Left ventricle myocardium inferior (tissue), 1 donor: ENCODE data around the gene KRT28. TPM values are rescaled to one million over a fixed set of nuclear protein-coding genes. Genes with fewer than 3 reads are reported as not detected.

Experiments
- DNase-seq: peaks from one replicate; pipeline ENCODE4 v3.0.0-alpha.2; 2020
- H3K27ac ChIP-seq: fragments of 200-600 bp; replicated peaks from 2 replicates; pipeline ENCODE4 v1.8.0; 2021
- H3K27me3 ChIP-seq: fragments of 200-600 bp; 2 replicates; pipeline ENCODE4 v1.8.0; 2021; ENCODE audit warnings: low read depth
- H3K36me3 ChIP-seq: fragments of 200-600 bp; 2 replicates; pipeline ENCODE4 v1.8.0; 2021
- H3K4me1 ChIP-seq: fragments of 200-600 bp; 2 replicates; pipeline ENCODE4 v1.8.0; 2021
- H3K4me3 ChIP-seq: fragments of 200-600 bp; 2 replicates; pipeline ENCODE4 v1.8.0; 2021; ENCODE audit warnings: mild to moderate bottlenecking, moderate library complexity
- H3K9me3 ChIP-seq: fragments of 200-600 bp; replicated peaks from 2 replicates; pipeline ENCODE4 v1.8.0; 2021
- CTCF ChIP-seq: fragments of 200-600 bp; IDR thresholded peaks from 2 replicates; pipeline ENCODE4 v1.8.0; 2021; ENCODE audit warnings: antibody characterized with exemption, mild to moderate bottlenecking, borderline replicate concordance
- intact Hi-C: fragments of 100-400 bp; cut with micrococcal nuclease; formaldehyde crosslinking; loops from one replicate; pipeline ENCODE4 v1.11.0; 2022
- total RNA-seq: library from RNA; stranded (reverse); fragmentation: NEBNext Ultra II Directional; extraction: Animal tissue kit (Norgen Biotek cat#: 25700); gene quantifications from one replicate; pipeline ENCODE4 v1.2.1, GENCODE V29; 2021
- donor health status: DM: no; HTN: yes; CAD: no; lungs with severe emphysema.

The KRT28 gene
- total RNA-seq, 1 donor from 2014 or later = not detected

GRCh38 chr17:40763752-40764151 is 36.0 kb downstream of the KRT28 start:
- H3K27me3 ChIP-seq = peaks cover 16% of the 10 kb centered on the region
- no peak overlapping the region for H3K4me3 ChIP-seq
- peaks cover 59% of the 10 kb centered on the region for H3K9me3 ChIP-seq
- no peak for TF ChIP-seq CTCF
- H3K36me3 ChIP-seq = no peaks in the 10 kb centered on the region
- H3K4me1 ChIP-seq = no peaks in the 10 kb centered on the region
- intact Hi-C loops = no loop called here
- no peak for DNase-seq
- H3K27ac ChIP-seq = no peak overlapping the region

- no peak for DNase-seq
- Histone ChIP-seq H3K36me3 (no peaks in the 10 kb centered on the region), H3K4me3 (no peak overlapping the region), H3K4me1 (no peaks in the 10 kb centered on the region), H3K27me3 (peaks cover 23% of the 10 kb centered on the region), H3K27ac (no peak overlapping the region), H3K9me3 (peaks cover 81% of the 10 kb centered on the region)
- intact Hi-C loops = no loop called here
- no peak for TF ChIP-seq CTCF
Observed at GRCh38 chr17:40760105-40761016, 39.4 kb downstream of the KRT28 start.

GRCh38 chr17:40755231-40755630 is 44.5 kb downstream of the KRT28 start, which contains the start of gene KRT25:
Gene KRT25, minus strand, starts transcription at chr17:40755331. Its CDS starts 60 bp downstream, at chr17:40755271.
- Histone ChIP-seq H3K27me3 (peaks cover 35% of the 10 kb centered on the region), H3K27ac (no peak within 1 kb of the TSS), H3K9me3 (peaks cover 36% of the 10 kb centered on the region), H3K4me3 (no peak within 1 kb of the TSS), H3K36me3 (no peaks in the 10 kb centered on the region), H3K4me1 (no peaks in the 10 kb centered on the region)
- no peak for TF ChIP-seq CTCF
- intact Hi-C loops = no loop called here
- no peak for DNase-seq

- no peak overlapping the region for H3K4me3 ChIP-seq
- H3K27ac ChIP-seq = no peak overlapping the region
- H3K9me3 ChIP-seq = peaks cover 23% of the 10 kb centered on the region
- no peak for DNase-seq
- intact Hi-C loops = no loop called here
- no peak for TF ChIP-seq CTCF
- no peaks in the 10 kb centered on the region for H3K4me1 ChIP-seq
- H3K36me3 ChIP-seq = no peaks in the 10 kb centered on the region
- H3K27me3 ChIP-seq = peaks cover 48% of the 10 kb centered on the region
Observed at GRCh38 chr17:40753804-40754203, 46.0 kb downstream of the KRT28 start.

GRCh38 chr17:40751065-40751464 is 48.7 kb downstream of the KRT28 start:
- no peak for TF ChIP-seq CTCF
- no peaks in the 10 kb centered on the region for H3K36me3 ChIP-seq
- intact Hi-C loops = no loop called here
- H3K4me3 ChIP-seq = no peak overlapping the region
- H3K4me1 ChIP-seq = no peaks in the 10 kb centered on the region
- H3K9me3 ChIP-seq = peaks cover 4% of the 10 kb centered on the region
- H3K27ac ChIP-seq = no peak overlapping the region
- no peak for DNase-seq
- H3K27me3 ChIP-seq = peaks cover 50% of the 10 kb centered on the region
